Body of pancreas (tissue), 4 donors: Measurements from ENCODE around the gene ACER3.

ENCODE experiments used
- CTCF ChIP-seq, 7 experiments: fragments of 450-650 bp in 4 of 7; fragments of 200-600 bp in 3 of 7; sonication (generic) in 3 of 7; IDR thresholded peaks; one replicate each; pipeline ENCODE4 v1.5.1; 2016 to 2019; ENCODE audit warnings: antibody characterized with exemption in 7 of 7
- POLR2A ChIP-seq, 3 donors: fragments of 450-650 bp; IDR thresholded peaks; one replicate each; pipeline ENCODE4 v1.6.1; 2016; ENCODE audit warnings: antibody characterized with exemption in 3 of 3, mild to moderate bottlenecking in 2 of 3

GRCh38 chr11:76880956-76881355 lies 20.2 kb downstream of the ACER3 start:
- TF ChIP-seq CTCF (IDR thresholded peaks at IDR 0.05): no peak
- TF ChIP-seq POLR2A (IDR thresholded peaks at IDR 0.05): no peak
